Spinal cord (tissue), 10 donors: ENCODE data around the gene AASDHPPT. TPM values are rescaled to one million over a fixed set of nuclear protein-coding genes. Genes with fewer than 3 reads are reported as not detected.
"Not testable (repeated sequence)": the region's sequence is repeated elsewhere in the genome, so short reads cannot be mapped to it uniquely, and the experiment has no call there.

Experiments
- DNase-seq, 6 donors: peaks; one replicate each; pipeline versions ENCODE4 v3.0.0 to v3.0.0-alpha.2; 2013 to 2015; ENCODE audit warnings: low spot score in 6 of 6, low read depth in 4 of 6
- H3K27ac ChIP-seq: one replicate; pipeline ENCODE4 v1.5.1; 2013; ENCODE audit warnings: low read depth, low read length, control low read depth
- H3K27me3 ChIP-seq: one replicate; pipeline ENCODE4 v1.6.1; 2013; ENCODE audit warnings: low read length; ENCODE audit not compliant: control insufficient read depth, insufficient read depth
- H3K36me3 ChIP-seq: one replicate; pipeline ENCODE4 v1.6.1; 2013; ENCODE audit warnings: low read length; ENCODE audit not compliant: control insufficient read depth, insufficient read depth
- H3K4me1 ChIP-seq: one replicate; pipeline ENCODE4 v1.6.1; 2013; ENCODE audit warnings: low read length; ENCODE audit not compliant: control insufficient read depth, insufficient read depth
- H3K4me3 ChIP-seq: one replicate; pipeline ENCODE4 v1.5.1; 2013; ENCODE audit warnings: low read depth, low read length, control low read depth
- H3K9me3 ChIP-seq: one replicate; pipeline ENCODE4 v1.6.1; 2013; ENCODE audit warnings: low read length; ENCODE audit not compliant: control insufficient read depth, insufficient read depth
- WGBS: methylation state at CpG from one replicate; pipeline ENCODE4 v1.1.5; 2013; ENCODE audit warnings: missing lambda C conversion rate; ENCODE audit not compliant: insufficient coverage; 5-methylcytosine and 5-hydroxymethylcytosine counted together
- polyA plus RNA-seq, 2 donors: library from polyadenylated mRNA; unstranded; fragments of 120-200 nt; gene quantifications; one replicate each; pipeline ENCODE4 v1.2.1, GENCODE V29; 2013; ENCODE audit not compliant: insufficient read length in 2 of 2
- total RNA-seq, 2 donors: library from RNA; depleted of rRNA in 1 of 2; stranded (reverse); fragments of 120-200 nt in 1 of 2; fragments of >200 nt in 1 of 2; gene quantifications; one replicate each; pipeline versions ENCODE4 v1.2.3 to v1.2.4, GENCODE V29; 2013 to 2014
- donor health status: healthy.

Gene AASDHPPT
- total and polyA plus RNA-seq, 4 donors, result 83.6 to 172 (median 143) TPM

DNA sequence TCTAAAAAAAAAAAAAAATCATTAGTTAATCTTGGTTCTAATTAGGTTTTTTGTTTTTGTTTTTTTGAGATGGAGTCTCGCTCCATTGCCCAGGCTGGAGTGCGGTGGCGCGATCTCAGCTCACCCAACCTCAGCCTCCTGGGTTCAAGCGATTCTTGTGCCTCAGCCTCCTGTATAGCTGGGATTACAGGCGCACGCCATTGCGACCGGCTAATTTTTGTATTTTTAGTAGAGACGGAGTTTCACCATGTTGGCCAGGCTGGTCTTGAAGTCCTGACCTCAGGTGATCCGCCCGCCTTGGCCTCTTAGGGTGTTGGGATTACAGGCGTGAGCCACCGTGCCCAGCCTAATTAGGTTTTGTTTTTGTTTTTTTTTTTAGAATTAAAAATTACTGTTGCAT lies 19.1 kb upstream of the AASDHPPT start:
- H3K4me3 ChIP-seq, H3K27me3 ChIP-seq, H3K27ac ChIP-seq, DNase-seq, H3K9me3 ChIP-seq, H3K36me3 ChIP-seq, H3K4me1 ChIP-seq: not testable (repeated sequence)
- 94% methylated on average over 12 of the region's 14 CpGs for WGBS

DNA sequence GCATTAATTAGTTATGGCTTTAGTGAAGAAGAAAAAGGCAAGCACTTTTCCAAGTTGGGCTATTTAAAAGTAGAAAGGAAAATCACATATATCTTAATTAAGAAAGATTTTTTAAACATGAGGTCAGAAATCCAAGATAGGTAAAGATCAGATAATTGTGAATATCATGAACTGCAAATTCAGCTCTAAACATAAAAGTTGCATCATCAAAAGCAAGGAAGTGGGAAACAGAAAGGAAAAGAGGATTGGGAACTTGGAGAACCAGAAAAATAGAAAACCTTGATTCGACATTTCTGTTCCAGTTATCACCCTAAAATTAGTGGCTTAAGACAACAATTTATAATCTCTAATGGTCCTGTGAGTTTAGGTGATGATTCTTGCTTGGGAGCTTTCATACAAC lies 17.8 kb upstream of the AASDHPPT start:
- no CpG with 5 or more reads among the region's 1 CpG for WGBS
- H3K27ac ChIP-seq, result no peak overlapping the region

DNA sequence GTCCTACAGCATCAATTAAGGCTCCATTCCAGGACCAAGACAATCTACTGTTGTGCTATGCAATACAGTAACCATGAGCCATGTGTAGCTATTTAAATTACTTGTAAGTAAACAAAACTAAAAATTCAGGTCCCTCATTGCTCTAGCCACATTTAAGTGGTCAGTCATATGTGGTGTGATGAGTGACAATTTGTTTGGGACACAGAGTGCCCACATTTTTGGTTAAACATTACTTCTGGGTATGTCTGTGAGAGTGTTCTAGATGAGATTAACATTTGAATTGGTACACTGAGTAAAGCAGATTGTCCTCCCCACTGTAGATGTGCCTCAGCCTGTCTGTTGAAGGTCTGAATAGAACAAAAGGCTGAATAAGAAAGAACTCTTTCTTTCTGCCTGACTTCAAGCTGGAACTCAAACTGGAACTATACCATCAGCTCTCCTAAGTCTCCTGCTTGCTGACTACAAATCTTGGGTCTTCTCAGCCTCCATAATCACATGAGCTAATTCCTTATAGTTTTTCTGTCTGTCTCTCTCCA lies 16.1 kb upstream of the AASDHPPT start:
- no peak for DNase-seq
- no peaks in the 10 kb centered on the region for H3K4me1 ChIP-seq
- no peaks in the 10 kb centered on the region for H3K9me3 ChIP-seq
- H3K27me3 ChIP-seq, result no peaks in the 10 kb centered on the region
- H3K4me3 ChIP-seq, result no peak overlapping the region
- no peak overlapping the region for H3K27ac ChIP-seq
- H3K36me3 ChIP-seq, result peaks cover 5% of the 10 kb centered on the region

More for the DNA sequence above, 17.8 kb upstream of the AASDHPPT start:
- Histone ChIP-seq H3K4me1 (no peaks in the 10 kb centered on the region), H3K36me3 (peaks cover 5% of the 10 kb centered on the region), H3K4me3 (no peak overlapping the region), H3K27me3 (no peaks in the 10 kb centered on the region), H3K9me3 (no peaks in the 10 kb centered on the region)
- DNase-seq, result no peak

DNA sequence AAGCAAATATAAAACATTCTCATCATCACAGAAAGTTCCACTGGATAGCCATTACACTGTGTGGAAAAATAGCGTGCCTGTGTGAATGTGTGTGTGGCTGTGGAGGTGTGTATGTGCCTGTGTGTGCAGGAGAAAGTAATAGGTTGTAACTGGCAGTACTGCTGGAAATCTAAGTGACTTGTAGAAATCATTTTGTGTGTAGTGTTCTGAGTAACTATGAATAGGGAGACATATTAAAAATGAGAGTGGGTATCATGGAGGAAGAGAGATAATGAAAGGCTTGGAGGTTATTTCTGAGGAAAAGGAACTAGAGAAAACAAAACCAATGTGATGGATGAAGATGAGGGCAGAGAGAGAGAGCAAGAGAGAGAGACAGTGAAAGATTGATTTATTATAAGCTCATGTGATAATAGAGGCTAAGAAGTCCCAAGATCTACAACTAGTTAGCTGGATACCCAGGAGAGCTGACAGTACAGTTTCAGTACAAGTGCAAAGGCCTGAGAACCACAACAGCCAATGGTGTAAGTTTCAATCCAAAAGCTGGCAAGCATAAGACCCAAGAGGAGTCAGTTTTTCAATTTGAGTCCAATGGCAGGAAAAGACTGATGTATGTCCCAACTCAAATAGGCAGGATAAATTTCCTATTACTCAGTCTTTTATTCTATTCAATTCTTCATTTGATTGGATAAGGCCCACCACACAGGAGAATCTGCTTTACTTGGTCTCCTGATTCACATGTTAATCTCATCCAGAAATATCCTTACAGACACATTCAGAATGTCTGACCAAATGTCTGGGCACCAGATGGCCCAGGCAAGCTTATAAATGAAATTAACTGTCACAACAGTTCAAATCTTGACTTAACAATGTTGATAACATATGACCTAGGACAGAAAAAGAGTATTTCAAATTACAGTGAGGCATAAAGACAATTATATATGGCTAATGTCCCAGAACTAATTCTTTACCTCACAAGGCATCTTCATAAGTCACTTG lies 15.2 kb upstream of the AASDHPPT start:
- Histone ChIP-seq H3K4me1 (no peaks in the 10 kb centered on the region), H3K4me3 (no peak overlapping the region), H3K27ac (no peak overlapping the region), H3K27me3 (no peaks in the 10 kb centered on the region), H3K36me3 (peaks cover 5% of the 10 kb centered on the region), H3K9me3 (no peaks in the 10 kb centered on the region)
- WGBS, result 100% methylated on average over 1 of the region's 1 CpG
- no peak for DNase-seq

DNA sequence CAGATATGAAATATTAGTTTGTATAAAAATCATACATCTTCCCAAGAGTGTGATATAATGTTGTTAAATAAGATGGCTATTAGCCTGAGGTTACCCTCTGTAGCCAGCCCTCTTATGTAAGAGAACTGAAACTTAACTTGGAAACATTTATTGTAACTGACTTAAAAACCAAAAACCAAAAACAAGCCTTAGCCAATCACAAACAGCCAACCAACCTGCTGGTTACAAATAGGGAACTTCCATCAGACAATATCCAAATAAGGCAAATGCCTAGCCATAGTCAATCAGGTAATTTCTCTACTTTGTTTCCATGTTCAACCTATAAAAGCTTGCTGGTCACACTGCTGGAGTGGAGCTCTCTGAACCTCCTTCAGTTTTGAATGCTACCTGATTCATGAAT lies 14.5 kb upstream of the AASDHPPT start:
- Histone ChIP-seq H3K4me3 (no peak overlapping the region), H3K9me3 (no peaks in the 10 kb centered on the region), H3K27ac (no peak overlapping the region), H3K36me3 (peaks cover 5% of the 10 kb centered on the region), H3K27me3 (no peaks in the 10 kb centered on the region), H3K4me1 (no peaks in the 10 kb centered on the region)
- no peak for DNase-seq

DNA sequence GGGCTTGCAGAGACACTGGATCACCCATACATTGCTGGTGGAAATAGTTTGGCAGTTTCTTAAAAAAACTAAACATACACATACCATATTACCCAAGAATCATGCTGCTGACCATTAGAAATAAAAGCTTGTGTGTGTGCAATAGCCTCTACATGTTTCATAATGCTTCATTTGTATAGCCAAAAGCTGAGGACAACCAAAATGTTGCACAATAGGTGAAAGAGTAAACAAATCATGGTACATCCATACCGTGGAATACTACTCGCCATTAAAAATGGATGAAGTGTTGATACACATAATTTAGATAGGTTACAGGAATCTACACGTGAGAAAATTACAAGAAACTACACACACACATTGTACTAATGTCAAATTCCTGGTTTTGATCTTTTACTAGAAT lies 6.9 kb upstream of the AASDHPPT start:
- H3K4me1 ChIP-seq, result no peaks in the 10 kb centered on the region
- no peak overlapping the region for H3K27ac ChIP-seq
- H3K36me3 ChIP-seq, result no peaks in the 10 kb centered on the region
- WGBS, result no CpG with 5 or more reads among the region's 3 CpGs
- no peaks in the 10 kb centered on the region for H3K9me3 ChIP-seq
- H3K4me3 ChIP-seq, result no peak overlapping the region
- no peak for DNase-seq
- H3K27me3 ChIP-seq, result no peaks in the 10 kb centered on the region

DNA sequence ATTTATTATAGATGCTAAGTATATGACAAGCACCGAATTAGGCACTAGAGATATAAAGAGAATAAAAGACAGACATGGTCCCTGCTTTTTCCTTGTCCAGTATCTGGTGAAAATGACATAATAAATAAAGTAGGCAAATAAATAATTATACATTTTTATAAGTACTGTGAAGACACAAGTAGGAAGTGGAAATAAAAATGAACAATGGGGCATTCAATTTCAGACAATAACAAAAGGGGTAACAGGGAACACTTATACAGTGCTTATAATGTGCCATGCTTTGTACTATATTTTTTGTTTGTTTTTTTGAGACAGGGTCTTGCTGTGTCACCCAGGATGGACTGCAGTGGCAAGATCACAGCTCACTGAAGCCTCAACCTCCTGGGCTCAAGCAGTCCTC lies 4.7 kb upstream of the AASDHPPT start:
- H3K27me3 ChIP-seq, result no peaks in the 10 kb centered on the region
- no peaks in the 10 kb centered on the region for H3K9me3 ChIP-seq
- no CpG with 5 or more reads among the region's 1 CpG for WGBS
- H3K4me3 ChIP-seq, result no peak overlapping the region
- no peaks in the 10 kb centered on the region for H3K4me1 ChIP-seq
- H3K27ac ChIP-seq, result no peak overlapping the region
- H3K36me3 ChIP-seq, result no peaks in the 10 kb centered on the region
- DNase-seq, result no peak

DNA sequence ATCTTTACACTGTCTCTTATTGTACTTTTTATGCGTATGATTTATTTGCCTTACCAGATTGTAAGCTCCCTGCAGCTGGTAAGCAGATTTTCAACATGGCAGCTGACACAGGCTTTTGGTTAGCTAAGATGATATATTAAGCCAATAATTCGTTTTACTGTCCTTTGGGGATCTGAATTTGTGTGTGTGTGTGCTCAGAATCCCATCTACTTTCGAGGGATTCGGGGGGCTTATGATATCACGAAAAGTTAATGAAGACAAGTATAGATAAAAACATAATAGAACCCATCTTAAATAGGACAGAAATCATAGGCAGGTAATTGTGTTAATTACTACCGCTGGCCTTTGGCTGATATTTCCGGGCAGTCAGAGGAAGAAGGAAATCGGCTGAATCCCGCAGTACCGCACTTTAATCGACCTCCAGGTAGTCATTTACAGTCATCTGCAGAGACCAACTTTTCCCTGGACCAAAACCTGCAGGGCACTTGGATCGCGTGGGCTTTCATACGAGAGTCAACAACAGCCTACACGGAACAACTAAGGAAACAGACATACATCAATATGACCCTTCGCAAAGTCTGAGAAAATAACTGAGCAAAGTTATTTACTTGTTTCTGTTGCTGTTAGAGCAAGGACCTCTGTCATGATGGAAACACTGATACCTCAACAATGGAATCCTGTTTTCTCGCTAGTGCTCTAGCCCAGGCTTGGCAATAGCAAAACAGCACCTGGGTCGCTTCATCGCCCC lies 1.1 kb upstream of the AASDHPPT start:
- peak in 3 of 6 donors; percentile 17 to 80 (median 33) for DNase-seq
- Histone ChIP-seq H3K36me3 (no peaks in the 10 kb centered on the region), H3K4me3 (peak overlapping the region; percentile 99), H3K27ac (peak overlapping the region; percentile 99), H3K9me3 (no peaks in the 10 kb centered on the region), H3K27me3 (no peaks in the 10 kb centered on the region), H3K4me1 (no peaks in the 10 kb centered on the region)
- WGBS, result 1% methylated on average over 11 of the region's 19 CpGs

DNA sequence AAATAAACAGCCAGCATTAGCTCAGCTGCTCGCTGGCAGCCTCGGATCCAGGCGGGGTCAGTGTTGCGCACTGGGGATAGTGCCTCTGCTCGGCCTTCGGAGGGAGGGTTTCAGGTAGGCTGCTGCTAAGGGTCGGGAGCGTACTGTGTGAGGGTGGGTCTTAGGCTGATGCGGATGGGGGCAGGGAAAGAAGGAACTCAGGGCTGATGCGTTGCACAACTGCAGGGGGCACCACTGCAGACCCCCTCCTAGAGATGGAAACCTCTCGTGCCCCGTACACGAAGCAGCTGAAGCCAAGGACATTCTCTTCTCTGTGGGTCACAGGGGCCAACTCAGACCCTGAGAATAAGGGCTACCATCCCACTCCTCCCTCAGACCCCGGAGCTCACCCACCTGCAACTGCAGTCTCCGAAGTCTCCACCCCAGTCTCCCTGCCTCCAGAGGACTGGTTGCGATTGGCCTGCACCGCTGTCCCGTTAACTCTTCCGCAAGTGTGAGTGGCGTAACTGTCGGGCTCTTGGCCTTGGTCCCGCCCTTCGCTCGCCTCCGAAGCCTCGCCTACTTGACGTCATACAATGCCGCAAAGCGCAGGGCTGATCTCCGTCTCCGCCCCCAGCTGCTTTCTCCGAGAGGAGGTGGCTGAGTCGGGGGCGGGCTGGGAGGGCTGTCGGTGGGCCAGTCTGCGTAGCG lies 398 bp upstream of the AASDHPPT start, which contains the start of gene KBTBD3:
TSS of gene KBTBD3 (minus strand) at position 429 of the 690 bp plus-strand sequence. CDS start 18,250 bp downstream, outside the sequence.
- Histone ChIP-seq H3K27ac (peak within 1 kb of the TSS; percentile 99), H3K4me3 (peak within 1 kb of the TSS; percentile 99), H3K4me1 (no peaks in the 10 kb centered on the region), H3K27me3 (no peaks in the 10 kb centered on the region), H3K9me3 (no peaks in the 10 kb centered on the region), H3K36me3 (no peaks in the 10 kb centered on the region)
- 0% methylated on average over 34 of the region's 37 CpGs for WGBS
- DNase-seq, result peak; percentile 94 to 100 (median 99)
